Aorta (tissue), 5 donors: Measurements from ENCODE around the gene EML1. TPM values are rescaled to one million over a fixed set of nuclear protein-coding genes. Genes with fewer than 3 reads are reported as not detected.

ENCODE experiments used
- ATAC-seq: fragments of 200-7000 bp; cut with Tn5 transposase; one replicate; pipeline ENCODE4 v1.9.1; 2022; ENCODE audit warnings: moderate library complexity; ENCODE audit not compliant: low FRiP score
- DNase-seq, 2 donors: peaks; one replicate each; pipeline ENCODE4 v3.0.0-alpha.2; 2020
- H3K27ac ChIP-seq, 2 donors: one replicate each; pipeline ENCODE4 v1.5.1; 2013; ENCODE audit warnings: low read length in 2 of 2, mild to moderate bottlenecking in 2 of 2, moderate library complexity in 2 of 2, control low read depth in 1 of 2, inconsistent platforms in 1 of 2, low read depth in 1 of 2
- H3K27me3 ChIP-seq, 2 donors: one replicate each; pipeline ENCODE4 v1.6.1; 2013; ENCODE audit warnings: control low read depth in 1 of 2, low read length in 1 of 2, mild to moderate bottlenecking in 1 of 2, moderate library complexity in 1 of 2; ENCODE audit not compliant: insufficient read depth in 2 of 2, control insufficient read depth in 1 of 2
- H3K36me3 ChIP-seq, 2 donors: one replicate each; pipeline ENCODE4 v1.6.1; 2013; ENCODE audit warnings: control low read depth in 1 of 2, low read length in 1 of 2, mild to moderate bottlenecking in 1 of 2; ENCODE audit not compliant: insufficient read depth in 2 of 2, control insufficient read depth in 1 of 2
- H3K4me1 ChIP-seq, 2 donors: one replicate each; pipeline ENCODE4 v1.6.1; 2013; ENCODE audit warnings: low read length in 2 of 2, control low read depth in 1 of 2, mild to moderate bottlenecking in 1 of 2, moderate library complexity in 1 of 2; ENCODE audit not compliant: insufficient read depth in 2 of 2, control insufficient read depth in 1 of 2
- H3K4me3 ChIP-seq, 2 donors: one replicate each; pipeline ENCODE4 v1.5.1; 2013; ENCODE audit warnings: low read length in 2 of 2, control low read depth in 1 of 2, mild to moderate bottlenecking in 1 of 2
- H3K9me3 ChIP-seq: one replicate; pipeline ENCODE4 v1.6.1; 2013; ENCODE audit warnings: mild to moderate bottlenecking, low read length; ENCODE audit not compliant: control insufficient read depth
- WGBS, 2 donors: extraction: QIAGEN DNeasy Blood & Tissue Kit; methylation state at CpG; one replicate each; pipeline ENCODE4 v1.1.7; 2013; 5-methylcytosine and 5-hydroxymethylcytosine counted together
- intact Hi-C, 2 donors: fragments of 100-400 bp; cut with DNase I; formaldehyde crosslinking; loops; one replicate each; pipeline versions ENCODE4 v1.14.2 to v1.15.0; 2022
- polyA plus RNA-seq, 2 donors: library from polyadenylated mRNA; stranded (reverse); fragments of 200-250 nt; gene quantifications; one replicate each; pipeline ENCODE4 v1.2.3, GENCODE V29; 2013
- total RNA-seq, 2 donors: library from RNA; stranded (reverse); fragmentation: NEBNext Ultra II Directional; extraction: Animal tissue kit (Norgen Biotek cat#: 25700); gene quantifications; one replicate each; pipeline ENCODE4 v1.2.1, GENCODE V29; 2021
- donor health status: healthy with polysubstance abuse.
- donor health status: Bipolar disorder and iron deficiency.
- donor health status: DM: no; HTN: no; CAD: no.
- donor health status: DM: no; HTN: no; CAD: no.
- donor health status: DM: yes; HTN: yes; CAD: no.

The EML1 gene
- total and polyA plus RNA-seq, 4 donors, result 4.8 to 62.0 (median 36.6) TPM

- DNase-seq (no peak), ATAC-seq (no peak)
- H3K36me3 ChIP-seq, result no peaks in the 10 kb centered on the region
- 87 to 92% methylated on average over 6 of the region's 6 CpGs for WGBS, 2 donors
- H3K4me3 ChIP-seq, result no peak overlapping the region
- no peak overlapping the region for H3K27ac ChIP-seq
- intact Hi-C loops, result no loop called here
- H3K9me3 ChIP-seq, result no peaks in the 10 kb centered on the region
- H3K4me1 ChIP-seq, result no peaks in the 10 kb centered on the region
- H3K27me3 ChIP-seq, result no peaks in the 10 kb centered on the region
These were observed 176.6 kb downstream of the EML1 start for GRCh38 chr14:99969673-99970322.

DNA sequence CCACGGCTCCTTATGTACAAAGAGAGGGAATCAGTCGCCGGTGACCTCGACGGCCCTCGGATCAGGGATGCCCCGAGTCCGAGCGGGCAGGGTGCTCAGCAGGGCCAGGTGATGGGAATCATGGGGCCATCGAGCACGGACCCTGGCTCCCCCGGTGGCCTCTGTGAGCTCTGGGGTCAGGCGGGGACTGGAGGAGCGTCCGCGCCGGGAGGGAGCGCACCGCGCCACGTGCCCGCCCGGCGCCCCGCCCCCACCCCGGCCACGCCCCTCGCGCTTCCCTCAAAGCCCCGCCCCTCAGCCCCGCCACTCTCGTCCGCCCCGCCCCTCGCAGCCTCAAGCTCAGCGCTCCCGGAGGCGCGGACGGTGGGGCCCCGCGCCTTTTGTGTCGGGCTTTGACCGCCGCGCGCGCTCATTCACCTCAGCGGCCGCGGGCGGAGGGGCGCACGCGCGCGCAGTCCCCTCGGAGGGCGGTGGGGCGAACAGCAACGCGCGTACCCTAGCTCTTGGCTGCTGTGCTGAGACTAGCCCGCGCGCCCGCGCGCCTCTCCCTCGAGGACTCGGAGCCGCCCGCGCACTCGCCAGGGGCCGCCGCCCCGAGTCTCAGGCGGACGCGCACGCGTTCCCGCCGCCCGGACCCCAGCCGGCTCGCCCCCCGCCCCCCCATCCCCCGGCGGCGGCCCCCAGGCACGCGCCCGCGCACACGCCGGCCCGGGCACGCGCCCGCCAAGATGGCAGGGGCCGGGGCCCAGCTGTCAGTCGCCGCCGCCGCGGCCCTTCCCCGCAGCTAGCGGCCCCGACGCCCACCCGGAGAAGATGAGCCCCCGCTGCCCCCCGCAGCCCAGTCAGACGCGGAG, 178.1 kb downstream of the EML1 start:
- Histone ChIP-seq H3K27ac (no peak overlapping the region), H3K4me3 (peak overlapping the region; percentile 93 to 96), H3K9me3 (no peaks in the 10 kb centered on the region), H3K36me3 (no peaks in the 10 kb centered on the region), H3K4me1 (no peaks in the 10 kb centered on the region), H3K27me3 (no peaks in the 10 kb centered on the region)
- ATAC-seq (peak; percentile 90), DNase-seq (peak; percentile 79 to 92)
- WGBS, 2 donors, result 3 to 4% methylated on average over 68 to 117 of the region's 117 CpGs
- intact Hi-C loops, result no loop called here

DNA sequence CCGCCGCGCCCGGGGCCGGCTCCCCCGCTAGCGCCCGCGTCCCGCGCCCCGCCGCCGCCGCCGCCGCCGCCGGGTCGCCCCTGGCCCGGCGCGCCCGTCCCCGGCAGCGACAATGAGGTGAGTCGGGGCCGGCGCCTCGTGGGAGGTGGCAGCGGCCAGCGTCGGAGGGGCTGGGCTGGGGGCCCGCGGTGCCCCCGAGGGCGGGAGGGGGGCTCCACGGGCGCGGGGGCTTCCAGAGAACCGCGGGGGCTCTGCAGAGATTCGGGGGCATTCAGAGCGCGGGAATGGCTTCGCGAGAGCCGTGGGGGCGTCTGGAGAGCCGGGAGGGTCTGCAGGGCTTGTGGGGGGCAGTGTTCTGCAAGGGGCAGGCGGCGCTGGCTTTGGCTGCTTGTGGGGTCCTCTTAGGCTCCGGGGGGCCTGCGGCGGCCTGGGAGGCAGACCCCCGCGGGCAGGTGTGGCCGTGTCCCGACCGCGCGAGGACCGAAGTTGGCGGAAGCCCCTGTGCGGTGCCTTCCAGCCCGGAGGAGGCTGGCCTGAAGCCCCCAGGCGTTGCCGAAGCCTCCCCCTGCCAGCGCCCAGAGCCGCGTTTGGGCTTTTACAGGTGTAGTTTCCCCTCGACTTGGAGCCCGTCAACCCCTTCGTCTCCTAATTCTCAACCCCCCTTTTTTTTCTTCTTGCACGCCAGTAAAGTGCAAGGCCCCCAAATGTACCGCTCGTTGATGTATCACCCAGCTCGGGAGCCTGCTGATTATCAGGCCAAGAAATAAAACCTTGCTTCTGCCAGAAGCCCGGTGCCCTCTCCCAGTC, 178.9 kb downstream of the EML1 start:
- DNase-seq (no peak), ATAC-seq (no peak)
- H3K27me3 ChIP-seq, result no peaks in the 10 kb centered on the region
- intact Hi-C loops, result no loop called here
- H3K27ac ChIP-seq, result no peak overlapping the region
- no peaks in the 10 kb centered on the region for H3K9me3 ChIP-seq
- H3K36me3 ChIP-seq, result no peaks in the 10 kb centered on the region
- peak overlapping the region; percentile 93 to 96 for H3K4me3 ChIP-seq
- WGBS, 2 donors, result 1 to 2% methylated on average over 46 to 79 of the region's 79 CpGs
- H3K4me1 ChIP-seq, result no peaks in the 10 kb centered on the region

DNA sequence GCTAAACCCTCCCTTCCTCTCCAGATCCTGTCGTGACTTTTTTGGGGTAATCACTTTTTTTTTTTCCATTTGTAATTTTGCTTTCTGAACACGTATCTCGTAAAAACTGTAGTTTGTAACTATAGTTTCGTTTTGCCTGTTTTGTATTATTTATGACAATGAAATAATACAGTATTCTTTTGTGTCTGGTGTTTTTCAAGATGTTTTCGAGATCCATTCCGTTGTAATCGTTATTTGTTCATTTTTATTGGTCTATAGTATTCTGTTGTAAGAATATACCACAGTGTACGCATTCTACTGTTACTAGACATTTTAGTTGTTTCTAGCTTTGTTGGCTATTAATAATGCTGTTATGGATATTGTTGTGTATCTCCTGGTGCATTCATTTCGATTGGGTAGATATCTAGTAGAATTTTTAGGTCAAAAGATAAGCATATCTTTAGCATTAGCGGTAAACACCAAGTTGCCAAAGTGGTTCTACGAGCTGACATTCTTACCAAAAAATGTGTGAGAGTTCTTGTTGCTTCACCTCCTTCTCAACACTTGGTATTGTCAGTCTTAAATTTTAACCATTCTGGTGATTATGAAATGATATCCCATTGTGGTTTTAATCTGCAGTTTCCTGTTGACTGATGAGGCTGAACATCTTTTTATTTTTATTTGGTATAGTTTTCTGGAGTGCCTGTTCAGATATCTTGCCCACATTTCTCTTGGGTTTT, 179.7 kb downstream of the EML1 start:
- Histone ChIP-seq H3K4me3 (peak overlapping the region in 1 of 2 donors; percentile 93), H3K27ac (no peak overlapping the region), H3K4me1 (no peaks in the 10 kb centered on the region), H3K9me3 (no peaks in the 10 kb centered on the region), H3K27me3 (no peaks in the 10 kb centered on the region), H3K36me3 (no peaks in the 10 kb centered on the region)
- 68% methylated on average over 11 of the region's 11 CpGs for WGBS, 2 donors
- intact Hi-C loops, result no loop called here
- ATAC-seq, result no peak
- DNase-seq, result no peak

DNA sequence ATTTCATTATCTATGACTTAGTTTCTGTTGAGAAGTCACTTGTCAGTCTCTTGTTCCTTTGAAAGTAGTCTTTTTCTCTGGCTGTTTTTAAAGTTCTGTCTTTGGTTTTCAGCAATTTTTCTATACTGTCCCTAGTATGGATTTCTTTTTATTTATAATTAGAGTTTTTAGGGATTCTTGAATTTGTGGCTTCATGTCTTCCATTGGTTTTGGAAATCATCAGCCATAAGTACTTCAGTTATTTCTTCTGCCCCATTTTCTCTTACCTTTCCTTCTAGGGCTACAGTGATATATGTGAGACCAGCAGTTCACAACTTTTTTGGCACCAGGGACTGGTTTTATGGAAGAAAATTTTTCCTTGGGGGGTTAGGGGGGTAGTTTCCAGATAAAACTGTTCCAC, 182.0 kb downstream of the EML1 start:
- H3K27me3 ChIP-seq, result no peaks in the 10 kb centered on the region
- H3K27ac ChIP-seq, result no peak overlapping the region
- H3K9me3 ChIP-seq, result no peaks in the 10 kb centered on the region
- intact Hi-C loops, result no loop called here
- no peaks in the 10 kb centered on the region for H3K36me3 ChIP-seq
- no peak overlapping the region for H3K4me3 ChIP-seq
- DNase-seq (no peak), ATAC-seq (no peak)
- H3K4me1 ChIP-seq, result no peaks in the 10 kb centered on the region

GRCh38 chr14:99976021-99976420, 182.8 kb downstream of the EML1 start:
- 91 to 97% methylated on average over 1 of the region's 1 CpG for WGBS, 2 donors
- no peaks in the 10 kb centered on the region for H3K36me3 ChIP-seq
- ATAC-seq (no peak), DNase-seq (no peak)
- no peaks in the 10 kb centered on the region for H3K9me3 ChIP-seq
- no peaks in the 10 kb centered on the region for H3K27me3 ChIP-seq
- no peaks in the 10 kb centered on the region for H3K4me1 ChIP-seq
- no peak overlapping the region for H3K27ac ChIP-seq
- no peak overlapping the region for H3K4me3 ChIP-seq
- intact Hi-C loops, result no loop called here

DNA sequence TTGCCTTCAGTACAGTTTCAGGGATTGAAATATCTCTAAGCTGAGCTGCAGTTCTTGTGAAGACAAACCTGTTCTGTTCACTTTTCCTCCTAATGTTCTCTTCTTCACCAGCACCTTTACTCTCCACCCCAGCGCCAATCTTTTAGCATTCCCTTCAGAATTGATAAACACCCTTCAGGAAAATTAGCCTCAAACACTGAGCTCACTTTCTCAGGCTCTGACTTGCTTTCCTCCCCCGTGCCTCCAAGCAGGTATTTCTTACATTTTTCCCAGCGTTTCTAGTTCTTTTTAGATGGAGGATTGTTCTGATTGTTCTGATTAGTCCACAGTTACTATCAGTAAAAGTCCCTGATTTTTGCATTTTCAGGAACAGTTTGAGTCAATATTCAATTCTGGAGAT, 183.5 kb downstream of the EML1 start:
- ATAC-seq (no peak), DNase-seq (no peak)
- Histone ChIP-seq H3K4me1 (no peaks in the 10 kb centered on the region), H3K36me3 (no peaks in the 10 kb centered on the region), H3K27ac (no peak overlapping the region), H3K9me3 (no peaks in the 10 kb centered on the region), H3K27me3 (no peaks in the 10 kb centered on the region), H3K4me3 (no peak overlapping the region)
- intact Hi-C loops, result no loop called here
- WGBS, 2 donors, result 85 to 89% methylated on average over 3 of the region's 3 CpGs

- no peaks in the 10 kb centered on the region for H3K4me1 ChIP-seq
- DNase-seq, result no peak
- H3K9me3 ChIP-seq, result no peaks in the 10 kb centered on the region
- H3K27me3 ChIP-seq, result no peaks in the 10 kb centered on the region
- 76 to 82% methylated on average over 7 of the region's 7 CpGs for WGBS, 2 donors
- intact Hi-C loops, result loop anchor here (5.0 to 10.0 kb wide), 2 partner anchors 395 to 397 kb away; partner anchors contain the start of gene WDR25 (in 2 of the 2)
- H3K4me3 ChIP-seq, result no peak overlapping the region
- H3K36me3 ChIP-seq, result no peaks in the 10 kb centered on the region
- no peak overlapping the region for H3K27ac ChIP-seq
- no peak for ATAC-seq
These were observed 187.1 kb downstream of the EML1 start for GRCh38 chr14:99980299-99980698.
